Thyroid gland (tissue), 4 donors: ENCODE results near the gene POLR2L. TPM values are rescaled to one million over a fixed set of nuclear protein-coding genes. Genes with fewer than 3 reads are reported as not detected.

ENCODE experiments used
- DNase-seq, 2 donors: peaks; one replicate each; pipeline ENCODE4 v3.0.0-alpha.2; 2019
- H3K27ac ChIP-seq, 3 donors: fragments of 200-600 bp; sonication (generic); 1 replicate in 2 of 3; 2 replicates in 1 of 3; pipeline ENCODE4 v1.5.1; 2016 to 2019; ENCODE audit warnings: mild to moderate bottlenecking in 1 of 3, moderate library complexity in 1 of 3
- H3K27me3 ChIP-seq: fragments of 200-600 bp; sonication (generic); one replicate; pipeline ENCODE4 v1.5.1; 2019
- H3K36me3 ChIP-seq, 2 donors: fragments of 200-600 bp; sonication (generic); one replicate each; pipeline ENCODE4 v1.5.1; 2016 to 2019
- H3K4me1 ChIP-seq, 2 donors: fragments of 200-600 bp; sonication (generic); one replicate each; pipeline ENCODE4 v1.5.1; 2017 to 2019
- H3K4me3 ChIP-seq, 3 donors: fragments of 200-600 bp; sonication (generic); replicated peaks in 1 of 3; 1 replicate in 2 of 3; 2 replicates in 1 of 3; pipeline ENCODE4 v1.5.1; 2016; ENCODE audit warnings: mild to moderate bottlenecking in 1 of 3
- H3K9me3 ChIP-seq: fragments of 200-600 bp; sonication (generic); one replicate; pipeline ENCODE4 v1.5.1; 2017
- CTCF ChIP-seq, 6 experiments: fragments of 200-600 bp in 3 of 6; fragments of 450-650 bp in 3 of 6; sonication (generic) in 3 of 6; IDR thresholded peaks; one replicate each; pipeline ENCODE4 v1.5.1; 2016 to 2019; ENCODE audit warnings: antibody characterized with exemption in 6 of 6, mild to moderate bottlenecking in 2 of 6, inconsistent platforms in 1 of 6, moderate library complexity in 1 of 6
- POLR2A ChIP-seq, 2 donors: fragments of 450-650 bp; IDR thresholded peaks; one replicate each; pipeline ENCODE4 v1.6.1; 2017; ENCODE audit warnings: antibody characterized with exemption in 2 of 2, mild to moderate bottlenecking in 2 of 2, moderate library complexity in 1 of 2
- WGBS, 2 donors: methylation state at CpG; one replicate each; pipeline ENCODE4 v1.1.5; 2017; 5-methylcytosine and 5-hydroxymethylcytosine counted together
- intact Hi-C: fragments of 100-400 bp; cut with DNase I; formaldehyde crosslinking; loops from one replicate; pipeline ENCODE4 v1.15.1; 2023
- total RNA-seq, 4 donors: library from RNA; depleted of rRNA; stranded (reverse); fragments of >200 nt; gene quantifications; one replicate each; pipeline ENCODE4 v1.2.3, GENCODE V29; 2016

The POLR2L gene
- total RNA-seq, 4 donors from 2014 or later, result 17.9 to 89.2 (median 52.4) TPM

- Histone ChIP-seq H3K27ac (peak overlapping the region in 1 of 3 donors; percentile 85), H3K36me3 (no peaks in the 10 kb centered on the region), H3K9me3 (no peaks in the 10 kb centered on the region), H3K27me3 (no peaks in the 10 kb centered on the region), H3K4me1 (peaks cover 20 to 23% of the 10 kb centered on the region in 2 donors), H3K4me3 (peak overlapping the region in 2 of 3 donors; percentile 11 to 62)
- intact Hi-C loops, result no loop called here
- whole genome bisulfite sequencing, 2 donors, result 46 to 73% methylated on average over 12 to 25 of the region's 26 CpGs
- TF ChIP-seq CTCF (IDR thresholded peaks at IDR 0.05), result no peak
- TF ChIP-seq POLR2A (IDR thresholded peaks at IDR 0.05), result no peak
- DNase-seq, result no peak
These were observed 38.3 kb downstream of the POLR2L start for GRCh38 chr11:803770-804598.

GRCh38 chr11:803467-803742 is 38.9 kb downstream of the POLR2L start:
- intact Hi-C loops, result no loop called here
- Histone ChIP-seq H3K36me3 (no peaks in the 10 kb centered on the region), H3K4me1 (peaks cover 18 to 22% of the 10 kb centered on the region in 2 donors), H3K27me3 (no peaks in the 10 kb centered on the region), H3K9me3 (no peaks in the 10 kb centered on the region), H3K27ac (no peak overlapping the region), H3K4me3 (no peak overlapping the region)
- 87% methylated on average over 6 of the region's 8 CpGs; no CpG with 5 or more reads in 1 of the 2 donors for WGBS, 2 donors
- no peak for DNase-seq
- TF ChIP-seq POLR2A (IDR thresholded peaks at IDR 0.05), result no peak
- TF ChIP-seq CTCF (IDR thresholded peaks at IDR 0.05), result no peak

GRCh38 chr11:802693-803466 is 39.4 kb downstream of the POLR2L start:
- no peak for DNase-seq
- peaks cover 18 to 21% of the 10 kb centered on the region in 2 donors for H3K4me1 ChIP-seq
- H3K36me3 ChIP-seq, result no peaks in the 10 kb centered on the region
- TF ChIP-seq POLR2A (IDR thresholded peaks at IDR 0.05) (no peak), CTCF (IDR thresholded peaks at IDR 0.05) (no peak)
- no peaks in the 10 kb centered on the region for H3K9me3 ChIP-seq
- no peak overlapping the region for H3K4me3 ChIP-seq
- H3K27ac ChIP-seq, result no peak overlapping the region
- WGBS, 2 donors, result 92 to 95% methylated on average over 10 to 18 of the region's 28 CpGs
- H3K27me3 ChIP-seq, result no peaks in the 10 kb centered on the region
- intact Hi-C loops, result no loop called here

GRCh38 chr11:802018-802617 is 40.2 kb downstream of the POLR2L start:
- Histone ChIP-seq H3K9me3 (no peaks in the 10 kb centered on the region), H3K27ac (no peak overlapping the region), H3K4me1 (peaks cover 20 to 22% of the 10 kb centered on the region in 2 donors), H3K4me3 (no peak overlapping the region), H3K36me3 (no peaks in the 10 kb centered on the region), H3K27me3 (no peaks in the 10 kb centered on the region)
- WGBS, 2 donors, result 98% methylated on average over 9 to 15 of the region's 21 CpGs
- intact Hi-C loops, result no loop called here
- DNase-seq, result no peak
- no peak for TF ChIP-seq POLR2A (IDR thresholded peaks at IDR 0.05)
- TF ChIP-seq CTCF (IDR thresholded peaks at IDR 0.05), result no peak
